ENCODE data around the gene TULP4. TPM values are rescaled to one million over a fixed set of nuclear protein-coding genes. Genes with fewer than 3 reads are reported as not detected.

TULP4 gene
- total RNA-seq, 1 experiment from 2014 or later: 52.8 TPM

DNA sequence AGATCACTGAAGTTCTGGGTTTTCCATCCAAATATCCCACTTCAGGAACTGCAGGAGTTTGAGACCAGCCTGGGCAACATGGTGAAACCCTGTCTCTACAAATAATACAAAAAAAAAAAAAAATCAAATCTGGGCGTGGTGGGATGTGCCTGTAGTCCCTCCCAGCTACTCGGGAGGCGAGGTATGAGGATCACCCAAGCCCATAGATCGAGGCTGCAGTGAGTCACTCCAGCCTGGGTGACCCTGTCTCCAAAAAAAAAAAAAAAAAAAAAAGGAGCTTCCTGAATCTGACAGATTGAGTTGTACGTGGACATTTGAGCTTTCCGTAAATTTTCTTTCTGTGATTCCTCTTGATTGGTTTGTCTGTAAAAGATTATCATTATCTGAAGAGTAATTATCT, 55.6 kb downstream of the TULP4 start (continued):
- TF ChIP-seq, protein P1, sequence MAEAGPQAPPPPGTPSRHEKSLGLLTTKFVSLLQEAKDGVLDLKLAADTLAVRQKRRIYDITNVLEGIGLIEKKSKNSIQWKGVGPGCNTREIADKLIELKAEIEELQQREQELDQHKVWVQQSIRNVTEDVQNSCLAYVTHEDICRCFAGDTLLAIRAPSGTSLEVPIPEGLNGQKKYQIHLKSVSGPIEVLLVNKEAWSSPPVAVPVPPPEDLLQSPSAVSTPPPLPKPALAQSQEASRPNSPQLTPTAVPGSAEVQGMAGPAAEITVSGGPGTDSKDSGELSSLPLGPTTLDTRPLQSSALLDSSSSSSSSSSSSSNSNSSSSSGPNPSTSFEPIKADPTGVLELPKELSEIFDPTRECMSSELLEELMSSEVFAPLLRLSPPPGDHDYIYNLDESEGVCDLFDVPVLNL (CRISPR knock-in tag; IDR thresholded peaks at IDR 0.05; ENCODE audit: borderline replicate concordance, low read depth): no peak
- TF ChIP-seq CREB1 (CRISPR knock-in tag; IDR thresholded peaks at IDR 0.05) (no peak), ZNF317 (CRISPR knock-in tag; IDR thresholded peaks at IDR 0.05; ENCODE audit: borderline replicate concordance, low read depth) (no peak), FOXK1 (CRISPR knock-in tag; IDR thresholded peaks at IDR 0.05) (no peak), GTF2I (CRISPR knock-in tag; conservative IDR thresholded peaks at IDR 0.05) (no peak), AR (CRISPR knock-in tag; IDR thresholded peaks at IDR 0.05) (no peak), ETV6 (CRISPR knock-in tag; IDR thresholded peaks at IDR 0.05) (no peak), NR1H2 (CRISPR knock-in tag; IDR thresholded peaks at IDR 0.05) (no peak), HMGA2 (CRISPR knock-in tag; IDR thresholded peaks at IDR 0.05) (no peak), FOXJ3 (CRISPR knock-in tag; IDR thresholded peaks at IDR 0.05; ENCODE audit: borderline replicate concordance) (no peak)

GRCh38 chr6:158369241-158369640, 57.0 kb downstream of the TULP4 start:
- no peak for ATAC-seq
- Mint-ChIP-seq H3K4me3 (no peak overlapping the region), H3K36me3 (no peaks in the 10 kb centered on the region), H3K9me3 (no peaks in the 10 kb centered on the region), H3K4me1 (no peaks in the 10 kb centered on the region), H3K27ac (no peak overlapping the region; the same call in 1 of the 2 replicates), H3K27me3 (ENCODE audit: low read depth) (no peaks in the 10 kb centered on the region)
- ChIA-PET CTCF (interaction anchor here (0.6 kb wide), 1 partner anchor 26 kb away, joined by 3 read pairs; no protein-coding TSS in a partner anchor), POLR2A (no interaction called here)
- no peak for DNase-seq (ENCODE audit: low spot score)
- TF ChIP-seq ZNF416 (CRISPR knock-in tag; IDR thresholded peaks at IDR 0.05) (no peak), NFYB (CRISPR knock-in tag; conservative IDR thresholded peaks at IDR 0.05; ENCODE audit: low read depth) (no peak), AR (CRISPR knock-in tag; IDR thresholded peaks at IDR 0.05) (no peak), ZNF671 (CRISPR knock-in tag; IDR thresholded peaks at IDR 0.05) (no peak), ZBTB21 (CRISPR knock-in tag; IDR thresholded peaks at IDR 0.05; ENCODE audit: borderline replicate concordance) (no peak), NR1H2 (CRISPR knock-in tag; IDR thresholded peaks at IDR 0.05) (no peak), E2F5 (CRISPR knock-in tag; IDR thresholded peaks at IDR 0.05) (no peak), NR2C2 (CRISPR knock-in tag; IDR thresholded peaks at IDR 0.05) (no peak), GABPB1 (CRISPR knock-in tag; IDR thresholded peaks at IDR 0.05) (no peak), NFE2L1 (CRISPR knock-in tag; IDR thresholded peaks at IDR 0.05) (no peak), AFF4 (CRISPR knock-in tag; IDR thresholded peaks at IDR 0.05; ENCODE audit: borderline replicate concordance) (no peak)
- TF ChIP-seq, protein P2, sequence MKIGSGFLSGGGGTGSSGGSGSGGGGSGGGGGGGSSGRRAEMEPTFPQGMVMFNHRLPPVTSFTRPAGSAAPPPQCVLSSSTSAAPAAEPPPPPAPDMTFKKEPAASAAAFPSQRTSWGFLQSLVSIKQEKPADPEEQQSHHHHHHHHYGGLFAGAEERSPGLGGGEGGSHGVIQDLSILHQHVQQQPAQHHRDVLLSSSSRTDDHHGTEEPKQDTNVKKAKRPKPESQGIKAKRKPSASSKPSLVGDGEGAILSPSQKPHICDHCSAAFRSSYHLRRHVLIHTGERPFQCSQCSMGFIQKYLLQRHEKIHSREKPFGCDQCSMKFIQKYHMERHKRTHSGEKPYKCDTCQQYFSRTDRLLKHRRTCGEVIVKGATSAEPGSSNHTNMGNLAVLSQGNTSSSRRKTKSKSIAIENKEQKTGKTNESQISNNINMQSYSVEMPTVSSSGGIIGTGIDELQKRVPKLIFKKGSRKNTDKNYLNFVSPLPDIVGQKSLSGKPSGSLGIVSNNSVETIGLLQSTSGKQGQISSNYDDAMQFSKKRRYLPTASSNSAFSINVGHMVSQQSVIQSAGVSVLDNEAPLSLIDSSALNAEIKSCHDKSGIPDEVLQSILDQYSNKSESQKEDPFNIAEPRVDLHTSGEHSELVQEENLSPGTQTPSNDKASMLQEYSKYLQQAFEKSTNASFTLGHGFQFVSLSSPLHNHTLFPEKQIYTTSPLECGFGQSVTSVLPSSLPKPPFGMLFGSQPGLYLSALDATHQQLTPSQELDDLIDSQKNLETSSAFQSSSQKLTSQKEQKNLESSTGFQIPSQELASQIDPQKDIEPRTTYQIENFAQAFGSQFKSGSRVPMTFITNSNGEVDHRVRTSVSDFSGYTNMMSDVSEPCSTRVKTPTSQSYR (CRISPR knock-in tag; IDR thresholded peaks at IDR 0.05): no peak
- TF ChIP-seq, protein P3, sequence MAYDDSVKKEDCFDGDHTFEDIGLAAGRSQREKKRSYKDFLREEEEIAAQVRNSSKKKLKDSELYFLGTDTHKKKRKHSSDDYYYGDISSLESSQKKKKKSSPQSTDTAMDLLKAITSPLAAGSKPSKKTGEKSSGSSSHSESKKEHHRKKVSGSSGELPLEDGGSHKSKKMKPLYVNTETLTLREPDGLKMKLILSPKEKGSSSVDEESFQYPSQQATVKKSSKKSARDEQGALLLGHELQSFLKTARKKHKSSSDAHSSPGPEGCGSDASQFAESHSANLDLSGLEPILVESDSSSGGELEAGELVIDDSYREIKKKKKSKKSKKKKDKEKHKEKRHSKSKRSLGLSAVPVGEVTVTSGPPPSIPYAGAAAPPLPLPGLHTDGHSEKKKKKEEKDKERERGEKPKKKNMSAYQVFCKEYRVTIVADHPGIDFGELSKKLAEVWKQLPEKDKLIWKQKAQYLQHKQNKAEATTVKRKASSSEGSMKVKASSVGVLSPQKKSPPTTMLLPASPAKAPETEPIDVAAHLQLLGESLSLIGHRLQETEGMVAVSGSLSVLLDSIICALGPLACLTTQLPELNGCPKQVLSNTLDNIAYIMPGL (CRISPR knock-in tag; IDR thresholded peaks at IDR 0.05): no peak
